H1 (cell line): ENCODE measurements around the gene KIF1B.

Experiments used
- NRF1 ChIP-seq: IDR thresholded peaks from 2 replicates; pipeline ENCODE4 v1.6.1; 2011; ENCODE audit warnings: mild to moderate bottlenecking, low read depth, low read length, improper control_type of control experiment
- SP1 ChIP-seq: IDR thresholded peaks from 2 replicates; pipeline ENCODE4 v1.6.1; 2011; ENCODE audit warnings: low read depth, low read length
- TBP ChIP-seq: IDR thresholded peaks from 2 replicates; pipeline ENCODE4 v1.6.1; 2011; ENCODE audit warnings: low read depth, low read length, improper control_type of control experiment
- TCF12 ChIP-seq: IDR thresholded peaks from 2 replicates; pipeline ENCODE4 v1.6.1; 2011; ENCODE audit warnings: low read depth, mild to moderate bottlenecking, low read length
- YY1 ChIP-seq: IDR thresholded peaks from 2 replicates; pipeline ENCODE4 v1.6.1; 2011; ENCODE audit warnings: low read depth, mild to moderate bottlenecking, low read length
- TF ChIP-seq, protein P1 (sequence below), 3 experiments: IDR thresholded peaks; 1 replicate in 2 of 3; 2 replicates in 1 of 3; pipeline versions ENCODE4 v1.5.1 to v1.6.1; 2011; ENCODE audit warnings: low read length in 3 of 3, mild to moderate bottlenecking in 3 of 3, inconsistent platforms in 2 of 3, low read depth in 1 of 3, moderate library complexity in 1 of 3; ENCODE audit not compliant: insufficient read depth in 1 of 3; ENCODE audit errors: control extremely low read depth in 1 of 3
- TF ChIP-seq, protein P2 (sequence below): IDR thresholded peaks from 2 replicates; pipeline ENCODE4 v1.6.1; 2012; ENCODE audit warnings: inconsistent platforms
- TF ChIP-seq, protein P3 (sequence below): IDR thresholded peaks from 2 replicates; pipeline ENCODE4 v1.6.1; 2012; ENCODE audit warnings: low read length, inconsistent platforms

DNA sequence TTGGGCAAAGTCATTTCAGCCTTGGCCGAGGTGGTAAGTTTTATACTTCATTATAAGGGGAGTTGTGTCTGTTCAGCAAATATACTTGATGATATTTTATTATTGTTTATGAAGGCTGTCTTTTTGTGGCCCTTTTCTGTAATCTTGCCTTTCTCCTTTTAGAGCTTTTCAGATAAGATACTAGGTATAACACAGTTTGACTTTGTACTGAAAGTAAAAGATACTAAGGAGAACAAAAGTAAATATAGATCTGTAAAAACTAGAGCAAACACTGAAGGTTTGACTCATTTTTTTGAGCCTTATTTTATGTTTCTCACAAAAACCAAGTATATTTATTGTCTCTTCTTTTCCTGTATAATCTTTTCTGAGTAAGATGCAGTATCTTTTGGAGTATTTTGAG lies 61.9 kb downstream of the KIF1B start:
- TF ChIP-seq, protein P1, sequence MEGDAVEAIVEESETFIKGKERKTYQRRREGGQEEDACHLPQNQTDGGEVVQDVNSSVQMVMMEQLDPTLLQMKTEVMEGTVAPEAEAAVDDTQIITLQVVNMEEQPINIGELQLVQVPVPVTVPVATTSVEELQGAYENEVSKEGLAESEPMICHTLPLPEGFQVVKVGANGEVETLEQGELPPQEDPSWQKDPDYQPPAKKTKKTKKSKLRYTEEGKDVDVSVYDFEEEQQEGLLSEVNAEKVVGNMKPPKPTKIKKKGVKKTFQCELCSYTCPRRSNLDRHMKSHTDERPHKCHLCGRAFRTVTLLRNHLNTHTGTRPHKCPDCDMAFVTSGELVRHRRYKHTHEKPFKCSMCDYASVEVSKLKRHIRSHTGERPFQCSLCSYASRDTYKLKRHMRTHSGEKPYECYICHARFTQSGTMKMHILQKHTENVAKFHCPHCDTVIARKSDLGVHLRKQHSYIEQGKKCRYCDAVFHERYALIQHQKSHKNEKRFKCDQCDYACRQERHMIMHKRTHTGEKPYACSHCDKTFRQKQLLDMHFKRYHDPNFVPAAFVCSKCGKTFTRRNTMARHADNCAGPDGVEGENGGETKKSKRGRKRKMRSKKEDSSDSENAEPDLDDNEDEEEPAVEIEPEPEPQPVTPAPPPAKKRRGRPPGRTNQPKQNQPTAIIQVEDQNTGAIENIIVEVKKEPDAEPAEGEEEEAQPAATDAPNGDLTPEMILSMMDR (IDR thresholded peaks at IDR 0.05; ENCODE audit: control extremely low read depth in 1 of 3, insufficient read depth in 1 of 3, low read depth in 1 of 3, low read length in 3 of 3), result no peak
- TF ChIP-seq NRF1 (no peak), YY1 (no peak), TBP (no peak), TCF12 (no peak), SP1 (no peak)
- TF ChIP-seq, protein P2, sequence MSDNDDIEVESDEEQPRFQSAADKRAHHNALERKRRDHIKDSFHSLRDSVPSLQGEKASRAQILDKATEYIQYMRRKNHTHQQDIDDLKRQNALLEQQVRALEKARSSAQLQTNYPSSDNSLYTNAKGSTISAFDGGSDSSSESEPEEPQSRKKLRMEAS, result no peak
- TF ChIP-seq, protein P3, sequence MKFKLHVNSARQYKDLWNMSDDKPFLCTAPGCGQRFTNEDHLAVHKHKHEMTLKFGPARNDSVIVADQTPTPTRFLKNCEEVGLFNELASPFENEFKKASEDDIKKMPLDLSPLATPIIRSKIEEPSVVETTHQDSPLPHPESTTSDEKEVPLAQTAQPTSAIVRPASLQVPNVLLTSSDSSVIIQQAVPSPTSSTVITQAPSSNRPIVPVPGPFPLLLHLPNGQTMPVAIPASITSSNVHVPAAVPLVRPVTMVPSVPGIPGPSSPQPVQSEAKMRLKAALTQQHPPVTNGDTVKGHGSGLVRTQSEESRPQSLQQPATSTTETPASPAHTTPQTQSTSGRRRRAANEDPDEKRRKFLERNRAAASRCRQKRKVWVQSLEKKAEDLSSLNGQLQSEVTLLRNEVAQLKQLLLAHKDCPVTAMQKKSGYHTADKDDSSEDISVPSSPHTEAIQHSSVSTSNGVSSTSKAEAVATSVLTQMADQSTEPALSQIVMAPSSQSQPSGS, result no peak
